MCF 10A (cell line): ENCODE measurements around the gene KRAS. TPM values are rescaled to one million over a fixed set of nuclear protein-coding genes. Genes with fewer than 3 reads are reported as not detected.

ENCODE experiments used
- BruUV-seq: library from RNA; stranded (reverse); fragments of 400-500 nt; replicated peaks from 2 replicates; lab custom pipeline; 2021; lab: Mats Ljungman, UMichigan
- CTCF ChIA-PET: fragments of 300-600 bp; sonication (Branson Sonifier 250); formaldehyde crosslinking; extraction: SDS; loops from one replicate; lab custom pipeline; 2021; ENCODE audit warnings: antibody characterized with exemption, inconsistent platforms; lab: Yijun Ruan, JAX
- POLR2A ChIA-PET: fragments of 300-600, 350-650 bp; sonication (Branson Sonifier 250); formaldehyde crosslinking; extraction: SDS; loops from one replicate; lab custom pipeline; 2020; ENCODE audit warnings: antibody characterized with exemption, inconsistent platforms; lab: Yijun Ruan, JAX
- DNase-seq: peaks from one replicate; pipeline ENCODE4 v3.0.0-alpha.2; 2018; ENCODE audit not compliant: unreplicated experiment
- H3K27ac Mint-ChIP-seq: one replicate; pipeline ENCODE4 v1.8.0; 2022; ENCODE audit warnings: mild to moderate bottlenecking, low read depth, mixed read lengths; ENCODE audit not compliant: unreplicated experiment
- H3K27me3 Mint-ChIP-seq: one replicate; pipeline ENCODE4 v1.8.0; 2022; ENCODE audit warnings: mixed read lengths; ENCODE audit not compliant: insufficient read depth, unreplicated experiment
- H3K36me3 Mint-ChIP-seq: one replicate; pipeline ENCODE4 v1.8.0; 2022; ENCODE audit warnings: mild to moderate bottlenecking, moderate library complexity, mixed read lengths; ENCODE audit not compliant: insufficient read depth, unreplicated experiment
- H3K4me1 Mint-ChIP-seq: one replicate; pipeline ENCODE4 v1.8.0; 2022; ENCODE audit warnings: mixed read lengths; ENCODE audit not compliant: insufficient read depth, unreplicated experiment
- H3K4me3 Mint-ChIP-seq: one replicate; pipeline ENCODE4 v1.8.0; 2022; ENCODE audit warnings: mild to moderate bottlenecking, moderate library complexity, mixed read lengths; ENCODE audit not compliant: unreplicated experiment
- H3K9me3 Mint-ChIP-seq: one replicate; pipeline ENCODE4 v1.8.0; 2022; ENCODE audit warnings: mixed read lengths; ENCODE audit not compliant: unreplicated experiment
- CTCF ChIP-seq: fragments of 200-600 bp; IDR thresholded peaks from one replicate; pipeline ENCODE4 v1.8.0; 2022; ENCODE audit warnings: antibody characterized with exemption, mild to moderate bottlenecking; ENCODE audit not compliant: unreplicated experiment
- intact Hi-C: fragments of 100-400 bp; cut with micrococcal nuclease; formaldehyde crosslinking; loops from 2 replicates; pipeline ENCODE4 v1.14.1; 2022
- total RNA-seq: library from RNA; stranded (reverse); gene quantifications from 2 replicates; pipeline ENCODE4 v1.2.3, GENCODE V29; 2022

The KRAS gene
- total RNA-seq, 1 experiment from 2014 or later = 17.6 TPM

- intact Hi-C loops = loop anchor here (5.0 kb wide), 1 partner anchor 72 kb away; no protein-coding TSS in a partner anchor
- no peak for TF ChIP-seq CTCF
Observed at GRCh38 chr12:25249931-25250738, 594 bp downstream of the KRAS start.

GRCh38 chr12:25248732-25249131 lies 2.0 kb downstream of the KRAS start:
- no peak overlapping the region for H3K27ac Mint-ChIP-seq
- H3K4me3 Mint-ChIP-seq = peak overlapping the region; percentile 82
- ChIA-PET POLR2A (interaction anchor here (0.9 to 1.1 kb wide), 4 partner anchors 14 to 136 kb away, joined by 3 to 4 read pairs (median 4); no protein-coding TSS in a partner anchor), CTCF (interaction anchor here (0.6 to 2.0 kb wide), 5 partner anchors 8 to 277 kb away, joined by 3 to 12 read pairs (median 4); no protein-coding TSS in a partner anchor)
- H3K27me3 Mint-ChIP-seq = no peaks in the 10 kb centered on the region
- BruUV-seq = no TSS peak
- no peak for DNase-seq
- H3K36me3 Mint-ChIP-seq = peaks cover 4% of the 10 kb centered on the region
- no peaks in the 10 kb centered on the region for H3K9me3 Mint-ChIP-seq
- intact Hi-C loops = no loop called here
- H3K4me1 Mint-ChIP-seq = peaks cover 6% of the 10 kb centered on the region
- TF ChIP-seq CTCF = no peak

More at GRCh38 chr12:25249931-25250738, 594 bp downstream of the KRAS start:
- ChIA-PET CTCF (interaction anchor here (1.0 to 2.0 kb wide), 5 partner anchors 9 to 138 kb away, joined by 3 to 12 read pairs (median 4); no protein-coding TSS in a partner anchor), POLR2A (interaction anchor here (0.6 to 2.0 kb wide), 20 partner anchors 8 to 873 kb away, joined by 3 to 18 read pairs (median 4); partner anchors contain the start of genes DNAI7 and ETFRF1)
- H3K27me3 Mint-ChIP-seq = no peaks in the 10 kb centered on the region
- BruUV-seq = TSS peak; percentile 18
- H3K4me1 Mint-ChIP-seq = peaks cover 6% of the 10 kb centered on the region
- peak; percentile 26 for DNase-seq
- H3K9me3 Mint-ChIP-seq = no peaks in the 10 kb centered on the region
- no peaks in the 10 kb centered on the region for H3K36me3 Mint-ChIP-seq
- peak overlapping the region; percentile 79 for H3K27ac Mint-ChIP-seq
- H3K4me3 Mint-ChIP-seq = peak overlapping the region; percentile 82

GRCh38 chr12:25248137-25248536 lies 2.6 kb downstream of the KRAS start:
- DNase-seq = no peak
- H3K4me1 Mint-ChIP-seq = peaks cover 6% of the 10 kb centered on the region
- no TSS peak for BruUV-seq
- no peaks in the 10 kb centered on the region for H3K9me3 Mint-ChIP-seq
- H3K36me3 Mint-ChIP-seq = peaks cover 6% of the 10 kb centered on the region
- H3K4me3 Mint-ChIP-seq = no peak overlapping the region
- intact Hi-C loops = no loop called here
- H3K27me3 Mint-ChIP-seq = no peaks in the 10 kb centered on the region
- no peak for TF ChIP-seq CTCF
- CTCF ChIA-PET = interaction anchor here (0.7 to 2.0 kb wide), 3 partner anchors 8 to 148 kb away, joined by 3 to 12 read pairs (median 4); no protein-coding TSS in a partner anchor
- POLR2A ChIA-PET = interaction anchor here (0.9 kb wide), 1 partner anchor 86 kb away, joined by 4 read pairs; no protein-coding TSS in a partner anchor
- no peak overlapping the region for H3K27ac Mint-ChIP-seq

- no peak overlapping the region for H3K27ac Mint-ChIP-seq
- BruUV-seq = no TSS peak
- no peaks in the 10 kb centered on the region for H3K9me3 Mint-ChIP-seq
- POLR2A ChIA-PET = no interaction called here
- H3K4me3 Mint-ChIP-seq = no peak overlapping the region
- no peak for DNase-seq
- CTCF ChIA-PET = interaction anchor here (2.8 kb wide), 1 partner anchor 142 kb away, joined by 13 read pairs; no protein-coding TSS in a partner anchor
- TF ChIP-seq CTCF = no peak
- peaks cover 6% of the 10 kb centered on the region for H3K36me3 Mint-ChIP-seq
- peaks cover 6% of the 10 kb centered on the region for H3K4me1 Mint-ChIP-seq
- H3K27me3 Mint-ChIP-seq = no peaks in the 10 kb centered on the region
- intact Hi-C loops = no loop called here
Observed at GRCh38 chr12:25245491-25245890, 5.2 kb downstream of the KRAS start.
